HS-5 (cell line): Measurements from ENCODE around the gene PTPRD.

Source experiments
- DNase-seq: peaks from one replicate; pipeline ENCODE4 v3.0.0-alpha.2; 2012; ENCODE audit warnings: low read depth

Gene PTPRD

GRCh38 chr9:10268531-10269485, 344.0 kb downstream of the PTPRD start:
- DNase-seq = no peak

- DNase-seq = peak; percentile 71
These were observed 347.6 kb downstream of the PTPRD start for GRCh38 chr9:10265153-10265631.

GRCh38 chr9:10260501-10260900, 352.3 kb downstream of the PTPRD start:
- DNase-seq = no peak

GRCh38 chr9:10259668-10260067, 353.1 kb downstream of the PTPRD start:
- DNase-seq = no peak

- no peak for DNase-seq
These were observed 357.0 kb downstream of the PTPRD start for GRCh38 chr9:10255758-10256157.

GRCh38 chr9:10254338-10254737, 358.5 kb downstream of the PTPRD start:
- no peak for DNase-seq

- no peak for DNase-seq
These were observed 359.5 kb downstream of the PTPRD start for GRCh38 chr9:10253341-10253740.

- no peak for DNase-seq
These were observed 360.6 kb downstream of the PTPRD start for GRCh38 chr9:10252174-10252573.

GRCh38 chr9:10251490-10251889, 361.3 kb downstream of the PTPRD start:
- DNase-seq = peak; percentile 37

- DNase-seq = no peak
These were observed 362.6 kb downstream of the PTPRD start for GRCh38 chr9:10250219-10250618.

- DNase-seq = no peak
These were observed 363.9 kb downstream of the PTPRD start for GRCh38 chr9:10248890-10249289.

GRCh38 chr9:10242255-10242654, 370.5 kb downstream of the PTPRD start:
- DNase-seq = no peak

- no peak for DNase-seq
These were observed 374.7 kb downstream of the PTPRD start for GRCh38 chr9:10238087-10238486.

GRCh38 chr9:10237584-10237983, 375.2 kb downstream of the PTPRD start:
- DNase-seq = no peak

- no peak for DNase-seq
These were observed 376.6 kb downstream of the PTPRD start for GRCh38 chr9:10236161-10236560.

GRCh38 chr9:10235376-10235775, 377.4 kb downstream of the PTPRD start:
- no peak for DNase-seq

- DNase-seq = no peak
These were observed 380.4 kb downstream of the PTPRD start for GRCh38 chr9:10232352-10232930.

GRCh38 chr9:10230512-10230911, 382.3 kb downstream of the PTPRD start:
- no peak for DNase-seq

GRCh38 chr9:10228082-10228481, 384.7 kb downstream of the PTPRD start:
- no peak for DNase-seq

GRCh38 chr9:10226996-10227395, 385.8 kb downstream of the PTPRD start:
- DNase-seq = no peak

- no peak for DNase-seq
These were observed 400.1 kb downstream of the PTPRD start for GRCh38 chr9:10212702-10213101.

- no peak for DNase-seq
These were observed 404.1 kb downstream of the PTPRD start for GRCh38 chr9:10208691-10209069.

GRCh38 chr9:10204276-10204675, 408.5 kb downstream of the PTPRD start:
- DNase-seq = no peak
